HG03095 (cell line): ENCODE data around the gene KCNK3.

Experiments used
- ATAC-seq: cut with Tn5 transposase; IDR thresholded peaks from one replicate; pipeline ENCODE4 v1.9.1; 2021; ENCODE audit warnings: moderate library complexity; ENCODE audit not compliant: unreplicated experiment

KCNK3 gene

DNA sequence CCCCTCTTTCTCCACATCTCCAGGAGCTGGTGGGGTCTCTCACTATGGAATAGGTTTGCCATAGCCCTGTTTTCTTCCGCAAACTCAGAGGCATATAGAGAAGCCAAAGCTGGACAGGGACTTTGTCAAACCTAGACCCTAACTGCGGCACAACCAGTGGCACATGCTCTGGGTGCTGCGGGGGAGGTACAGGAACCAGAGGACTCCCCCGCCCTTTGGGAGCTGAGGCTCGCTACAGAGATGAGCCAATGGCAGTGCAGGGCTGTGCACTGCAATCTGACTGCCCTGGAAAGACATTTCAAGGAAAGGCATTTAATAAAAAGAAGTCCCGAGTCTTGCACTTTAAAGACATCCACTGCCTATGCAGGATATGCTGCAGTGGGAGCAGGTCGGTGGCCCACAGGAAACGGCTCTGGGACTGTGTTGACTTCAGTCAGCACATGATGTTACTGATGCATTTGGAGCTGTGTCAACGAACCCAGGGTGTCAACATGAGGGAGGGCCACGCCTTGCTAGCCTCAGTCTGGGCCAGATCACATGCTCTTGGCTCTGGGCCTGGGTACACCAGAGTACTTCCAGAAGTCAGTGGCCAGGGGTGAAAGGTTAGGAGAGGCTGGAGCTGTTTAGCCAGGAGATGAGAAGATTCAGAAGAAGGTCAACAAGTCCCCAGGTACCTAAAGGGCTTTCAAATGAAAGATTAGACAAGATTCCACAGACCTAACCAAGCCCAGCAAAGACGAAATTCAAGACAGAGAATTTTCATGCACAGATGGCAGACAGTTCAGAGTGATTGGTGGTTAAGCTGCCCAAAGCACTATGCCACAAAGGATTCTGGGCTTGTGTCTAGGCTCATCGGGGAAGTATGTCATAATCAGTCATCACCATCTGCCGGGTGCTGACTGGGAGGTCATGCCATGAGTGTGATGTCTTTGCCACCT is 79.8 kb downstream of the KCNK3 start:
- no peak for ATAC-seq

DNA sequence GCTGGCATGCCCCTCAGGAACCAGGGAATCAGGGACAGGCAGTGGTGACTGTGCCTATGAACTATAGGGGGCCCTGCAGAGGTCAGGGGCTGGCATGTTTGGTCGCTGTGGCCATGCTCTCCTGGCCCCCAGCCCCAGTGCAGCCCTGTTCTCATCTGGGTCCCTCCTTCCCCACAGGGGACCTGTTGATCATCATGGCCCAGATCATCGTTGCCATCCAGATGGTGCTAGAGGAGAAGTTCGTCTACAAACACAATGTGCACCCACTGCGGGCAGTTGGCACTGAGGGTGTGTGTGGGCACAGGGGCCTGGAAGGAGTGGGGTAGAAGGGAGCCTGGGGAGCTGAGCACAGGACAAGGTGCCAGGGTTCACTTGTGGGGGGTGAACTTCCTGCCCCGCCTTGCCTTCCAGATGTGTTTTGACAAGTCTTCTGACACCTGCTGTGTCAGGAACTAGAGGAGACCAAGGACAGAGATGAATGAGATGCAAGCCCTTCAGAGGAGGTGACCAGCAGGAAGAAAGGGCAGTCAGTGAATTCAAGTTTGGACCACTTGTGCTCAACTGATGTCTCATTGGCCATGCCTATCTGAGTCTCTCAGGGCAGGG is 83.8 kb downstream of the KCNK3 start:
- ATAC-seq, result no peak

DNA sequence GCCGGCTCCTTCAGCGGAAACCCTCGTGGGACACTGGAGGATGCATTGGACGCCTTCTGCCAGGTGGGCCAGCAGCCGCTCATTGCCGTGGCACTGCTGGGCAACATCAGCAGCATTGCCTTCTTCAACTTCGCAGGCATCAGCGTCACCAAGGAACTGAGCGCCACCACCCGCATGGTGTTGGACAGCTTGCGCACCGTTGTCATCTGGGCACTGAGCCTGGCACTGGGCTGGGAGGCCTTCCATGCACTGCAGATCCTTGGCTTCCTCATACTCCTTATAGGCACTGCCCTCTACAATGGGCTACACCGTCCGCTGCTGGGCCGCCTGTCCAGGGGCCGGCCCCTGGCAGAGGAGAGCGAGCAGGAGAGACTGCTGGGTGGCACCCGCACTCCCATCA is 85.6 kb downstream of the KCNK3 start:
- ATAC-seq, result no peak

DNA sequence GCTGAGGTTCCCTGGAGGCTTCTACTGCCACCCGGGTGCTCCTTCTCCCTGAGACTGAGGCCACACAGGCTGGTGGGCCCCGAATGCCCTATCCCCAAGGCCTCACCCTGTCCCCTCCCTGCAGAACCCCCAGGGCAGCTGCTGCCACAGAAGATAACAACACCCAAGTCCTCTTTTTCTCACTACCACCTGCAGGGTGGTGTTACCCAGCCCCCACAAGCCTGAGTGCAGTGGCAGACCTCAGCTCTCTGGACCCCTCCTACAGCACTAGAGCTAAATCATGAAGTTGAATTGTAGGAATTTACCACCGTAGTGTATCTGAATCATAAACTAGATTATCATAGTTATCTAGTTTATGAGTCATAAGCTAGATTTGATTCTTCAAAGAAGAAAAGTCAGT is 86.0 kb downstream of the KCNK3 start:
- no peak for ATAC-seq

DNA sequence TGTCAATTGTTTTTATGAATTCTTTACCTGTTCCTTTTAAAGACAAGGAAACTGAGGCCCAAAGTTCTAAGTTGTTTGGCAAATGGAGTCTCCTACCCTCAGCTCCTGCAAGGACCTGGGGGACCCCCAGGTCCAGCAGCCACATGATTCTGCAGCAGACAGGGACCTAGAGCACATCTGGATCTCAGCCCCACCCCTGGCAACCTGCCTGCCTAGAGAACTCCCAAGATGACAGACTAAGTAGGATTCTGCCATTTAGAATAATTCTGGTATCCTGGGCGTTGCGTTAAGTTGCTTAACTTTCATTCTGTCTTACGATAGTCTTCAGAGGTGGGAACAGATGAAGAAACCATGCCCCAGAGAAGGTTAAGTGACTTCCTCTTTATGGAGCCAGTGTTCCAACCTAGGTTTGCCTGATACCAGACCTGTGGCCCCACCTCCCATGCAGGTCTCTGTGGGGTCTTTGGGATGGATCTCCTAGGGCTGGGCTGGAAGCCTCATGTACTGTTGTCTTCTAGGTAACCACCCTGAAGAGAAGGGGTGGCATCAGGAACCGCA is 87.8 kb downstream of the KCNK3 start:
- ATAC-seq, result no peak
